Right lobe of liver (tissue), 6 donors: Measurements from ENCODE around the gene IGDCC3. TPM values are rescaled to one million over a fixed set of nuclear protein-coding genes. Genes with fewer than 3 reads are reported as not detected.

Source experiments
- ATAC-seq, 4 donors: fragments of 200-7000 bp; cut with Tn5 transposase; one replicate each; pipeline ENCODE4 v1.9.1; 2020; ENCODE audit warnings: mild to moderate bottlenecking in 4 of 4, moderate library complexity in 4 of 4
- DNase-seq, 3 donors: peaks; one replicate each; pipeline ENCODE4 v3.0.0-alpha.2; 2020
- H3K27ac ChIP-seq, 3 donors: fragments of 200-600 bp; one replicate each; pipeline ENCODE4 v1.8.0; 2022
- H3K27me3 ChIP-seq, 2 donors: fragments of 200-600 bp; one replicate each; pipeline ENCODE4 v1.8.0; 2022
- H3K36me3 ChIP-seq, 4 donors: fragments of 200-600 bp; sonication (generic) in 1 of 4; one replicate each; pipeline versions ENCODE4 v1.5.1 to v1.8.0; 2017 to 2022; ENCODE audit warnings: control low read depth in 1 of 4
- H3K4me1 ChIP-seq, 4 donors: fragments of 200-600 bp; sonication (generic) in 1 of 4; one replicate each; pipeline versions ENCODE4 v1.5.1 to v1.8.0; 2017 to 2022; ENCODE audit warnings: control low read depth in 1 of 4
- H3K4me3 ChIP-seq, 3 donors: fragments of 200-600 bp; one replicate each; pipeline ENCODE4 v1.8.0; 2022
- H3K9me3 ChIP-seq, 4 donors: fragments of 200-600 bp; sonication (generic) in 1 of 4; one replicate each; pipeline versions ENCODE4 v1.5.1 to v1.8.0; 2017 to 2022; ENCODE audit warnings: control low read depth in 1 of 4
- CTCF ChIP-seq, 4 donors: fragments of 200-600 bp in 3 of 4; fragments of 450-650 bp in 1 of 4; IDR thresholded peaks; one replicate each; pipeline versions ENCODE4 v1.5.1 to v1.8.0; 2016 to 2022; ENCODE audit warnings: antibody characterized with exemption in 4 of 4, mild to moderate bottlenecking in 2 of 4
- POLR2A ChIP-seq: fragments of 450-650 bp; IDR thresholded peaks from one replicate; pipeline ENCODE4 v1.6.1; 2017; ENCODE audit warnings: antibody characterized with exemption, mild to moderate bottlenecking
- WGBS: methylation state at CpG from one replicate; pipeline ENCODE4 v1.1.6; 2018; ENCODE audit warnings: low coverage, low lambda C conversion rate; ENCODE audit not compliant: insufficient coverage; ENCODE audit errors: missing lambda C conversion rate; 5-methylcytosine and 5-hydroxymethylcytosine counted together
- intact Hi-C, 2 donors: fragments of 100-400 bp; cut with DNase I; formaldehyde crosslinking; loops; one replicate each; pipeline versions ENCODE4 v1.11.2 to v1.14.1; 2022
- total RNA-seq, 6 experiments: library from RNA; depleted of rRNA in 2 of 6; stranded (reverse); fragments of >200 nt in 2 of 6; fragmentation: NEBNext Ultra II Directional in 3 of 6; extraction: Animal tissue kit (Norgen Biotek cat#: 25700) in 3 of 6; gene quantifications; one replicate each; pipeline versions ENCODE4 v1.1.0 to v1.2.4, GENCODE V29; 2016 to 2023
- donor health status: DM: no; HTN: yes; CAD: no.
- donor health status: DM: no; HTN: no; CAD: no.
- donor health status: DM: no; HTN: no; CAD: no.
- donor health status: DM: no; HTN: yes; CAD: no.
- donor health status: DM: no; HTN: yes; CAD: no.

IGDCC3 gene
- total RNA-seq, 6 experiments from 2014 or later: not detected

DNA sequence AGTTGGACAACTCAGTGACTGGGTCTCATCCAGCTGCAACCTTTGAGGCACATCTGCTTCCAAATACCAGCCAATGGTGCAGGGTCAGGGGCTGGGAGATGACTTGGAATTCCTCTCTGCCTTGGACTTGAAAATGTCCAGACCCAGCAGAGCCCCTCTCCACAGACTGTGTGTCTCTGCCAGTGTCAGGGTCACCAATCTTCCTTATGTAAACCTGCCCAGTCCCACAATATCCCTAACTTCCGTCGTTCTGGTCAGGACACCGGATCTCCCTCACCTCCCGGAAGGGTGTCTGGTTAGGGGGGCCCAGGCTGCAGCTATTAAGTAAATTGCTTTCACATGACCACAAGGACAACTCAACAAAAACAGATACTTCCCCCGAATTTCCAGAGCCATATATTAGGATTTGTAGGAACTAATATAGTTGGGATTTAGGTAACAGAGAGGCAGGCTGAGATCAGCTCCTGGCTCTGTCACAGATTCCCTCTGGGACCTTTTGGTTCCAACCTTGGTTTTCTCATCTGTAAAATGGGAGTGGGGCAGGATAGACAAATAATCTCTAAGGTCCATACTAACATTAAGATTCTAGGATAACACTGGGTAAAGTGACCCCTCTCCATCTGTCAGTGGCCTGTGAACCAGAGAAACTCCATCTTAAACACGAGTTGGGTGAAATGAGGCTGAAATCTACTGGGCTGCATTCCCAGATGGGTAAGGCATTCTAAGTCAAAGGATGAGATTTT lies 30.8 kb downstream of the IGDCC3 start:
- ATAC-seq: no peak
- Histone ChIP-seq H3K36me3 (no peaks in the 10 kb centered on the region), H3K4me1 (no peaks in the 10 kb centered on the region), H3K9me3 (no peaks in the 10 kb centered on the region), H3K4me3 (no peak overlapping the region), H3K27me3 (no peaks in the 10 kb centered on the region), H3K27ac (no peak overlapping the region)
- TF ChIP-seq POLR2A (no peak), CTCF (IDR thresholded peaks at IDR 0.05) (no peak)
- 33% methylated on average over 4 of the region's 6 CpGs for WGBS
- no peak for DNase-seq
- intact Hi-C loops: no loop called here

- H3K4me1 ChIP-seq: no peaks in the 10 kb centered on the region
- no CpG with 5 or more reads among the region's 2 CpGs for WGBS
- ATAC-seq: no peak
- no peak overlapping the region for H3K4me3 ChIP-seq
- H3K27me3 ChIP-seq: no peaks in the 10 kb centered on the region
- H3K36me3 ChIP-seq: no peaks in the 10 kb centered on the region
- intact Hi-C loops: no loop called here
- H3K9me3 ChIP-seq: no peaks in the 10 kb centered on the region
- H3K27ac ChIP-seq: no peak overlapping the region
- TF ChIP-seq POLR2A (no peak), CTCF (IDR thresholded peaks at IDR 0.05) (no peak)
- DNase-seq: no peak
Observed at GRCh38 chr15:65344914-65345275, 32.9 kb downstream of the IGDCC3 start.

GRCh38 chr15:65344214-65344913 lies 33.4 kb downstream of the IGDCC3 start:
- WGBS: 75% methylated on average over 2 of the region's 8 CpGs
- no peak overlapping the region for H3K27ac ChIP-seq
- H3K36me3 ChIP-seq: no peaks in the 10 kb centered on the region
- ATAC-seq: no peak
- H3K4me3 ChIP-seq: no peak overlapping the region
- no peaks in the 10 kb centered on the region for H3K4me1 ChIP-seq
- TF ChIP-seq POLR2A (no peak), CTCF (IDR thresholded peaks at IDR 0.05) (no peak)
- no peak for DNase-seq
- intact Hi-C loops: no loop called here
- no peaks in the 10 kb centered on the region for H3K9me3 ChIP-seq
- H3K27me3 ChIP-seq: no peaks in the 10 kb centered on the region

- H3K36me3 ChIP-seq: no peaks in the 10 kb centered on the region
- intact Hi-C loops: no loop called here
- no peak for TF ChIP-seq POLR2A
- no peak for TF ChIP-seq CTCF (IDR thresholded peaks at IDR 0.05)
- no peaks in the 10 kb centered on the region for H3K27me3 ChIP-seq
- H3K4me3 ChIP-seq: no peak overlapping the region
- no peak overlapping the region for H3K27ac ChIP-seq
- ATAC-seq (no peak), DNase-seq (no peak)
- no peaks in the 10 kb centered on the region for H3K9me3 ChIP-seq
- 53% methylated on average over 3 of the region's 10 CpGs for WGBS
- no peaks in the 10 kb centered on the region for H3K4me1 ChIP-seq
Observed at GRCh38 chr15:65343374-65343981, 34.3 kb downstream of the IGDCC3 start.
